ENCODE measurements around the gene SEC23IP. TPM values are rescaled to one million over a fixed set of nuclear protein-coding genes. Genes with fewer than 3 reads are reported as not detected.

Gene SEC23IP
- total RNA-seq, 1 donor from 2014 or later, result 45.6 TPM

DNA sequence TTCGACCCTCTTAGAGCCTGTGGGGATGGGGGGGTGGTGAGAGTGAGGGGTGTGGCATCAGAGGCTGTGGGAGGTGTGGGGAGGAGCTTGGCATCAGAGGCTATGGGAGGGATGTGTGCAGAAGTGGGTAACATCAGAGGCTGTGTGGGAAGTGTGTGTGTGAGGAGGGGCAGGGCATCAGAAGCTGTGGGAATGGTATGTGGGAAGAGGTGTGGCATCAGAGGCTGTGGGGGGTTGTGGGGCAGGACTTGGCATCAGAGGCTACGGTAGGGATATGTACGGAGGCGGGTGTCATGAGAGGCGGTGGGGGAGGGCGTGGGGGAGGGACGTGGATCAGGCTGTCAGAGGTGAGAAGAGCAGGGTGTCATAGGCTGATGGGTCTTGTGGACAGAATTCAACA lies 97.4 kb downstream of the SEC23IP start:
- ATAC-seq, result no peak

DNA sequence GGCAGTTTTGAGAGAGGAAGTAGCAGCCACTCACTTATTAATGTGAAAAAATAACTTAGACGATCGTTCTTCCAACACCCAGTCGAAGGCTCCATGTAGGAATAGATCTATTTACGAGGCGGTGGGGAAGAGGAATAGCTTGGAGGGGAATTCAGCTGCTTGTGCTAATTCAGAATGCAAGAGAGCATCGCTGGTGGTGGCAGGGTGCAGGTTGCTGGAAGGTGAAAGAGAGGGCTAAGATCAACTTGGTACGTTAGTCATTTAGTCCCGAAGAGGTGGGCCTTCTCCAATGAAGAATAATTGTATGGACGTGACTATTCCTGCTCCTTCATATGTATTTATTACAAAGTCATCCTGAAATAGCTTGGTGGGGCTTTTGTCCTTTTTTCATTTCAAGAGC lies 98.5 kb downstream of the SEC23IP start:
- intact Hi-C loops (cut with DNase I), result no loop called here
- ATAC-seq (no peak), DNase-seq (ENCODE audit: low spot score) (no peak)

More for the DNA sequence above, 97.4 kb downstream of the SEC23IP start:
- no peak for DNase-seq (ENCODE audit: low spot score)
- intact Hi-C loops (cut with DNase I), result no loop called here

GRCh38 chr10:119991816-119992215 lies 99.3 kb downstream of the SEC23IP start:
- no peak for ATAC-seq
- intact Hi-C loops (cut with DNase I), result no loop called here
- DNase-seq (ENCODE audit: low spot score), result no peak

Small RNA genes within 50 kb of the gene (microRNA-seq; reads per million reads assigned to microRNA genes)
- gene MIR4682, result not detected

Other genes starting within 250 kb of the SEC23IP start
- gene BAG3, start 241.3 kb upstream of the SEC23IP start, total RNA-seq, result 50.1 TPM
- gene INPP5F, start 166.7 kb upstream of the SEC23IP start, total RNA-seq, result 50.6 TPM
- gene MCMBP, start 19.9 kb upstream of the SEC23IP start, total RNA-seq, result 52.1 TPM